ENCODE measurements around the gene QRICH2.
A peak's percentile ranks its signal among the peaks of the same experiment; 100 is the strongest.
"Not testable (repeated sequence)": the region's sequence is repeated elsewhere in the genome, so short reads cannot be mapped to it uniquely, and the experiment has no call there.

QRICH2 gene

GRCh38 chr17:76329664-76330063, 21.6 kb upstream of the QRICH2 start:
- no peak for DNase-seq

GRCh38 chr17:76327696-76328095, 19.6 kb upstream of the QRICH2 start:
- DNase-seq = no peak

- DNase-seq = no peak
Measured at GRCh38 chr17:76326306-76326705, 18.2 kb upstream of the QRICH2 start.

GRCh38 chr17:76318586-76318985, 10.5 kb upstream of the QRICH2 start:
- no peak for DNase-seq

- DNase-seq = no peak
Measured at GRCh38 chr17:76317535-76317934, 9.5 kb upstream of the QRICH2 start.

- no peak for DNase-seq
Measured at GRCh38 chr17:76314392-76315227, 6.5 kb upstream of the QRICH2 start.

- no peak for DNase-seq
Measured at GRCh38 chr17:76312735-76313134, 4.7 kb upstream of the QRICH2 start.

GRCh38 chr17:76309461-76309860, 1.4 kb upstream of the QRICH2 start:
- DNase-seq = no peak

GRCh38 chr17:76307299-76307965, 644 bp downstream of the QRICH2 start:
- no peak for DNase-seq

GRCh38 chr17:76305135-76305454, 3.0 kb downstream of the QRICH2 start:
- not testable (repeated sequence) for DNase-seq

- DNase-seq = no peak
Measured at GRCh38 chr17:76304226-76305134, 3.6 kb downstream of the QRICH2 start.

- no peak for DNase-seq
Measured at GRCh38 chr17:76297436-76297835, 10.6 kb downstream of the QRICH2 start.

- no peak for DNase-seq
Measured at GRCh38 chr17:76296889-76297288, 11.2 kb downstream of the QRICH2 start.

GRCh38 chr17:76296186-76296585, 11.9 kb downstream of the QRICH2 start:
- DNase-seq = no peak

- no peak for DNase-seq
Measured at GRCh38 chr17:76293106-76293505, 15.0 kb downstream of the QRICH2 start.

GRCh38 chr17:76292567-76292966, 15.5 kb downstream of the QRICH2 start:
- DNase-seq = no peak

GRCh38 chr17:76281573-76282371, 26.3 kb downstream of the QRICH2 start:
- no peak for DNase-seq

- DNase-seq = no peak
Measured at GRCh38 chr17:76280650-76281049, 27.4 kb downstream of the QRICH2 start.

GRCh38 chr17:76279742-76280287, 28.3 kb downstream of the QRICH2 start:
- no peak for DNase-seq

- peak; percentile 80 for DNase-seq
Measured at GRCh38 chr17:76278952-76279741, 28.9 kb downstream of the QRICH2 start.

- DNase-seq = no peak
Measured at GRCh38 chr17:76278268-76278908, 29.7 kb downstream of the QRICH2 start.

Measured in NCI-H69 (cell line).